MCF 10A (cell line): Measurements from ENCODE around the gene SYNE1. TPM values are rescaled to one million over a fixed set of nuclear protein-coding genes. Genes with fewer than 3 reads are reported as not detected.

Source experiments
- BruUV-seq: library from RNA; stranded (reverse); fragments of 400-500 nt; replicated peaks from 2 replicates; lab custom pipeline; 2021; lab: Mats Ljungman, UMichigan
- CTCF ChIA-PET: fragments of 300-600 bp; sonication (Branson Sonifier 250); formaldehyde crosslinking; extraction: SDS; loops from one replicate; lab custom pipeline; 2021; ENCODE audit warnings: antibody characterized with exemption, inconsistent platforms; lab: Yijun Ruan, JAX
- POLR2A ChIA-PET: fragments of 300-600, 350-650 bp; sonication (Branson Sonifier 250); formaldehyde crosslinking; extraction: SDS; loops from one replicate; lab custom pipeline; 2020; ENCODE audit warnings: antibody characterized with exemption, inconsistent platforms; lab: Yijun Ruan, JAX
- DNase-seq: peaks from one replicate; pipeline ENCODE4 v3.0.0-alpha.2; 2018; ENCODE audit not compliant: unreplicated experiment
- H3K27ac Mint-ChIP-seq: one replicate; pipeline ENCODE4 v1.8.0; 2022; ENCODE audit warnings: mild to moderate bottlenecking, low read depth, mixed read lengths; ENCODE audit not compliant: unreplicated experiment
- H3K27me3 Mint-ChIP-seq: one replicate; pipeline ENCODE4 v1.8.0; 2022; ENCODE audit warnings: mixed read lengths; ENCODE audit not compliant: insufficient read depth, unreplicated experiment
- H3K36me3 Mint-ChIP-seq: one replicate; pipeline ENCODE4 v1.8.0; 2022; ENCODE audit warnings: mild to moderate bottlenecking, moderate library complexity, mixed read lengths; ENCODE audit not compliant: insufficient read depth, unreplicated experiment
- H3K4me1 Mint-ChIP-seq: one replicate; pipeline ENCODE4 v1.8.0; 2022; ENCODE audit warnings: mixed read lengths; ENCODE audit not compliant: insufficient read depth, unreplicated experiment
- H3K4me3 Mint-ChIP-seq: one replicate; pipeline ENCODE4 v1.8.0; 2022; ENCODE audit warnings: mild to moderate bottlenecking, moderate library complexity, mixed read lengths; ENCODE audit not compliant: unreplicated experiment
- H3K9me3 Mint-ChIP-seq: one replicate; pipeline ENCODE4 v1.8.0; 2022; ENCODE audit warnings: mixed read lengths; ENCODE audit not compliant: unreplicated experiment
- CTCF ChIP-seq: fragments of 200-600 bp; IDR thresholded peaks from one replicate; pipeline ENCODE4 v1.8.0; 2022; ENCODE audit warnings: antibody characterized with exemption, mild to moderate bottlenecking; ENCODE audit not compliant: unreplicated experiment
- intact Hi-C: fragments of 100-400 bp; cut with micrococcal nuclease; formaldehyde crosslinking; loops from 2 replicates; pipeline ENCODE4 v1.14.1; 2022
- total RNA-seq: library from RNA; stranded (reverse); gene quantifications from 2 replicates; pipeline ENCODE4 v1.2.3, GENCODE V29; 2022

The SYNE1 gene
- total RNA-seq, 1 experiment from 2014 or later, result 25.4 TPM

GRCh38 chr6:152540381-152540780 is 96.8 kb downstream of the SYNE1 start:
- POLR2A ChIA-PET, result no interaction called here
- Mint-ChIP-seq H3K27ac (no peak overlapping the region), H3K4me3 (no peak overlapping the region), H3K36me3 (no peaks in the 10 kb centered on the region), H3K27me3 (no peaks in the 10 kb centered on the region), H3K9me3 (no peaks in the 10 kb centered on the region), H3K4me1 (no peaks in the 10 kb centered on the region)
- CTCF ChIA-PET, result interaction anchor here (1.1 to 1.5 kb wide), 2 partner anchors 11 to 102 kb away, joined by 5 to 9 read pairs; no protein-coding TSS in a partner anchor
- intact Hi-C loops, result no loop called here
- TF ChIP-seq CTCF, result no peak
- no TSS peak for BruUV-seq
- DNase-seq, result no peak

GRCh38 chr6:152534541-152534940 is 102.6 kb downstream of the SYNE1 start:
- Mint-ChIP-seq H3K27ac (no peak overlapping the region), H3K27me3 (no peaks in the 10 kb centered on the region), H3K9me3 (no peaks in the 10 kb centered on the region), H3K4me3 (no peak overlapping the region), H3K4me1 (no peaks in the 10 kb centered on the region), H3K36me3 (no peaks in the 10 kb centered on the region)
- intact Hi-C loops, result no loop called here
- POLR2A ChIA-PET, result no interaction called here
- DNase-seq, result no peak
- BruUV-seq, result no TSS peak
- TF ChIP-seq CTCF, result no peak
- CTCF ChIA-PET, result interaction anchor here (1.5 to 1.8 kb wide), 2 partner anchors 17 to 109 kb away, joined by 4 to 11 read pairs; no protein-coding TSS in a partner anchor

- Mint-ChIP-seq H3K4me3 (no peak overlapping the region), H3K27me3 (no peaks in the 10 kb centered on the region), H3K9me3 (no peaks in the 10 kb centered on the region), H3K4me1 (no peaks in the 10 kb centered on the region), H3K27ac (no peak overlapping the region), H3K36me3 (no peaks in the 10 kb centered on the region)
- no peak for DNase-seq
- intact Hi-C loops, result no loop called here
- BruUV-seq, result no TSS peak
- CTCF ChIA-PET, result interaction anchor here (0.6 to 1.8 kb wide), 5 partner anchors 19 to 1405 kb away, joined by 3 to 11 read pairs (median 3); no protein-coding TSS in a partner anchor
- no peak for TF ChIP-seq CTCF
- POLR2A ChIA-PET, result no interaction called here
These were observed 104.4 kb downstream of the SYNE1 start for GRCh38 chr6:152532556-152533422.

GRCh38 chr6:152531659-152532058 is 105.5 kb downstream of the SYNE1 start:
- H3K27ac Mint-ChIP-seq, result no peak overlapping the region
- ChIA-PET POLR2A (no interaction called here), CTCF (no interaction called here)
- H3K36me3 Mint-ChIP-seq, result no peaks in the 10 kb centered on the region
- TF ChIP-seq CTCF, result no peak
- H3K4me3 Mint-ChIP-seq, result no peak overlapping the region
- no peaks in the 10 kb centered on the region for H3K9me3 Mint-ChIP-seq
- BruUV-seq, result no TSS peak
- no peak for DNase-seq
- intact Hi-C loops, result no loop called here
- H3K4me1 Mint-ChIP-seq, result no peaks in the 10 kb centered on the region
- no peaks in the 10 kb centered on the region for H3K27me3 Mint-ChIP-seq
